Loucy (cell line): ENCODE data around the gene NLRP3.
"Not testable (repeated sequence)": the region's sequence is repeated elsewhere in the genome, so short reads cannot be mapped to it uniquely, and the experiment has no call there.

ENCODE experiments used
- H2AFZ ChIP-seq: fragments of 200-600 bp; sonication (generic); 2 replicates; pipeline ENCODE4 v1.6.0; 2016; ENCODE audit warnings: antibody characterized with exemption, mild to moderate bottlenecking, low read length, moderate library complexity
- H3F3A ChIP-seq: fragments of 200-600 bp; 2 replicates; pipeline ENCODE4 v1.6.0; 2016; ENCODE audit warnings: antibody characterized with exemption, low read depth, mild to moderate bottlenecking
- H3K27me3 ChIP-seq: fragments of 200-600 bp; sonication (generic); 2 replicates; pipeline ENCODE4 v1.6.1; 2014; ENCODE audit warnings: low read length, mild to moderate bottlenecking; ENCODE audit not compliant: insufficient read depth, poor library complexity, severe bottlenecking
- H3K36me3 ChIP-seq: fragments of 200-600 bp; sonication (generic); 2 replicates; pipeline ENCODE4 v1.6.1; 2016; ENCODE audit warnings: low read length; ENCODE audit not compliant: insufficient read depth
- H3K4me1 ChIP-seq: fragments of 200-600 bp; sonication (generic); 2 replicates; pipeline ENCODE4 v1.5.1; 2014; ENCODE audit warnings: low read length, mild to moderate bottlenecking; ENCODE audit not compliant: insufficient read depth, poor library complexity, severe bottlenecking
- H3K4me2 ChIP-seq: fragments of 200-600 bp; sonication (generic); 2 replicates; pipeline ENCODE4 v1.6.0; 2014; ENCODE audit warnings: antibody characterized with exemption, low read length, low read depth, mild to moderate bottlenecking; ENCODE audit not compliant: poor library complexity, severe bottlenecking
- H3K4me3 ChIP-seq: fragments of 200-600 bp; sonication (generic); 2 replicates; pipeline ENCODE4 v1.5.1; 2014; ENCODE audit warnings: low read length, mild to moderate bottlenecking, mixed read lengths; ENCODE audit not compliant: poor library complexity, severe bottlenecking
- H3K79me2 ChIP-seq: fragments of 200-600 bp; sonication (generic); 2 replicates; pipeline ENCODE4 v1.6.1; 2014; ENCODE audit warnings: low read length; ENCODE audit not compliant: insufficient read depth
- H3K9ac ChIP-seq: fragments of 200-600 bp; sonication (generic); 2 replicates; pipeline ENCODE4 v1.6.0; 2014; ENCODE audit warnings: mild to moderate bottlenecking, low read depth, low read length, moderate library complexity; ENCODE audit not compliant: poor library complexity, severe bottlenecking
- H3K9me2 ChIP-seq: fragments of 200-600 bp; sonication (generic); replicated peaks from 2 replicates; pipeline ENCODE4 v1.6.1; 2016; ENCODE audit warnings: low read depth, low read length, mixed read lengths
- H3K9me3 ChIP-seq: fragments of 200-600 bp; sonication (generic); 2 replicates; pipeline ENCODE4 v1.6.1; 2014; ENCODE audit warnings: mild to moderate bottlenecking, antibody characterized with exemption, low read length, low read depth; ENCODE audit not compliant: insufficient read depth
- H4K20me1 ChIP-seq: fragments of 200-600 bp; sonication (generic); 2 replicates; pipeline ENCODE4 v1.6.0; 2014; ENCODE audit warnings: antibody characterized with exemption, low read length, mild to moderate bottlenecking; ENCODE audit not compliant: insufficient read depth, poor library complexity, severe bottlenecking
- CTCF ChIP-seq: fragments of 200-600 bp; sonication (generic); conservative IDR thresholded peaks from 2 replicates; pipeline ENCODE4 v1.5.1; 2014; ENCODE audit warnings: mild to moderate bottlenecking, antibody characterized with exemption, low read length
- EZH2phosphoT487 ChIP-seq: fragments of 200-600 bp; IDR thresholded peaks from 2 replicates; pipeline ENCODE4 v1.6.1; 2018; ENCODE audit warnings: antibody characterized with exemption, mild to moderate bottlenecking, moderate library complexity, borderline replicate concordance

The NLRP3 gene

GRCh38 chr1:247392088-247392487 is 23.9 kb upstream of the NLRP3 start:
- no peak overlapping the region for H3K4me3 ChIP-seq
- no peaks in the 10 kb centered on the region for H3K79me2 ChIP-seq
- no peaks in the 10 kb centered on the region for H3F3A ChIP-seq
- H4K20me1 ChIP-seq = no peaks in the 10 kb centered on the region
- peaks cover 8% of the 10 kb centered on the region for H3K4me1 ChIP-seq
- H3K9me3 ChIP-seq = no peaks in the 10 kb centered on the region
- no peaks in the 10 kb centered on the region for H3K27me3 ChIP-seq
- TF ChIP-seq EZH2phosphoT487 = no peak
- TF ChIP-seq CTCF = no peak
- H3K4me2 ChIP-seq = no peak overlapping the region
- H3K9ac ChIP-seq = no peak overlapping the region
- H3K9me2 ChIP-seq = no peaks in the 10 kb centered on the region
- H2AFZ ChIP-seq = no peak overlapping the region
- no peaks in the 10 kb centered on the region for H3K36me3 ChIP-seq

GRCh38 chr1:247395075-247395474 is 20.9 kb upstream of the NLRP3 start:
- H3K4me1 ChIP-seq, H3K36me3 ChIP-seq, H3K4me3 ChIP-seq, H3K9me3 ChIP-seq, H3K4me2 ChIP-seq, H2AFZ ChIP-seq, H3K9me2 ChIP-seq, H3K9ac ChIP-seq, H3F3A ChIP-seq, H4K20me1 ChIP-seq, H3K79me2 ChIP-seq, H3K27me3 ChIP-seq: not testable (repeated sequence)

GRCh38 chr1:247400685-247401084 is 15.3 kb upstream of the NLRP3 start:
- Histone ChIP-seq H3K79me2 (no peaks in the 10 kb centered on the region), H3K4me2 (peak overlapping the region; percentile 18), H4K20me1 (no peaks in the 10 kb centered on the region), H3K4me1 (peaks cover 16% of the 10 kb centered on the region), H3K9me3 (no peaks in the 10 kb centered on the region), H3K4me3 (no peak overlapping the region), H3K27me3 (no peaks in the 10 kb centered on the region), H3K9ac (no peak overlapping the region), H3K9me2 (no peaks in the 10 kb centered on the region), H3F3A (peaks cover 3% of the 10 kb centered on the region; the same call in 1 of the 2 replicates), H2AFZ (no peak overlapping the region), H3K36me3 (no peaks in the 10 kb centered on the region)
- no peak for TF ChIP-seq EZH2phosphoT487
- peak; percentile 61 for TF ChIP-seq CTCF

GRCh38 chr1:247401310-247402119 is 14.5 kb upstream of the NLRP3 start:
- Histone ChIP-seq H2AFZ (no peak overlapping the region), H3K4me2 (peak overlapping the region; percentile 18)

More at GRCh38 chr1:247401310-247402119, 14.5 kb upstream of the NLRP3 start:
- Histone ChIP-seq H3K9me3 (no peaks in the 10 kb centered on the region), H4K20me1 (no peaks in the 10 kb centered on the region), H3K36me3 (no peaks in the 10 kb centered on the region), H3K27me3 (no peaks in the 10 kb centered on the region), H3K4me1 (peaks cover 16% of the 10 kb centered on the region), H3K9me2 (no peaks in the 10 kb centered on the region), H3K79me2 (no peaks in the 10 kb centered on the region), H3F3A (peaks cover 3% of the 10 kb centered on the region; the same call in 1 of the 2 replicates), H3K4me3 (no peak overlapping the region), H3K9ac (no peak overlapping the region)
- TF ChIP-seq EZH2phosphoT487 = no peak
- no peak for TF ChIP-seq CTCF
